Astrocyte of the cerebellum (primary cell): ENCODE results near the gene KDM3B.

ENCODE experiments used
- DNase-seq: peaks from one replicate; pipeline ENCODE4 v3.0.0-alpha.2; 2011; ENCODE audit warnings: low read depth
- H3K4me3 ChIP-seq: 2 replicates; pipeline ENCODE4 v1.5.1; 2011; ENCODE audit warnings: mild to moderate bottlenecking, low read depth, low read length, moderate library complexity
- CTCF ChIP-seq: IDR thresholded peaks from 2 replicates; pipeline ENCODE4 v1.5.1; 2012; ENCODE audit warnings: low read length, low read depth, moderate library complexity, mild to moderate bottlenecking; ENCODE audit errors: missing control alignments
- in situ Hi-C: cut with HindIII; loops from 2 replicates; pipeline ENCODE4 v1.10.0; 2017; ENCODE audit warnings: low sequenced_read_pairs

Gene KDM3B

GRCh38 chr5:138448070-138448469, 95.6 kb downstream of the KDM3B start:
- no peak overlapping the region for H3K4me3 ChIP-seq
- DNase-seq = no peak
- in situ Hi-C loops = no loop called here
- TF ChIP-seq CTCF = no peak

GRCh38 chr5:138448481-138449398, 96.3 kb downstream of the KDM3B start:
- peak; percentile 81 for DNase-seq
- H3K4me3 ChIP-seq = no peak overlapping the region
- no peak for TF ChIP-seq CTCF
- in situ Hi-C loops = no loop called here

- peak; percentile 92 for TF ChIP-seq CTCF
- in situ Hi-C loops = no loop called here
- peak; percentile 68 for DNase-seq
- no peak overlapping the region for H3K4me3 ChIP-seq
These were observed 97.2 kb downstream of the KDM3B start for GRCh38 chr5:138449501-138450239.

GRCh38 chr5:138450971-138451370, 98.5 kb downstream of the KDM3B start:
- H3K4me3 ChIP-seq = no peak overlapping the region
- no peak for TF ChIP-seq CTCF
- in situ Hi-C loops = no loop called here
- DNase-seq = no peak

- no peak overlapping the region for H3K4me3 ChIP-seq
- TF ChIP-seq CTCF = no peak
- in situ Hi-C loops = no loop called here
- no peak for DNase-seq
These were observed 100.2 kb downstream of the KDM3B start for GRCh38 chr5:138452720-138453119.

- in situ Hi-C loops = no loop called here
These were observed 101.1 kb downstream of the KDM3B start for GRCh38 chr5:138453590-138453989.

More at GRCh38 chr5:138453590-138453989, 101.1 kb downstream of the KDM3B start:
- no peak for TF ChIP-seq CTCF
- no peak overlapping the region for H3K4me3 ChIP-seq
- DNase-seq = no peak
